Measurements from ENCODE around the gene MACROD1. TPM values are rescaled to one million over a fixed set of nuclear protein-coding genes. Genes with fewer than 3 reads are reported as not detected.

Gene MACROD1
- total RNA-seq, 1 experiment from 2014 or later: 36.9 TPM

- TF ChIP-seq E2F5 (CRISPR knock-in tag; IDR thresholded peaks at IDR 0.05) (no peak), ZNF121 (CRISPR knock-in tag; IDR thresholded peaks at IDR 0.05) (no peak), TP53 (CRISPR knock-in tag; IDR thresholded peaks at IDR 0.05) (no peak), ZSCAN18 (CRISPR knock-in tag; IDR thresholded peaks at IDR 0.05) (no peak), OVOL2 (CRISPR knock-in tag; IDR thresholded peaks at IDR 0.05; ENCODE audit: borderline replicate concordance) (no peak)
Measured at GRCh38 chr11:64013141-64013896, 152.6 kb downstream of the MACROD1 start (continued).

- peaks cover 15% of the 10 kb centered on the region for H3K4me1 Mint-ChIP-seq
- POLR2A ChIA-PET: no interaction called here
- ATAC-seq: no peak
- H3K36me3 Mint-ChIP-seq: peaks cover 8% of the 10 kb centered on the region
- H3K27me3 Mint-ChIP-seq (ENCODE audit: low read depth): peaks cover 93% of the 10 kb centered on the region
- no peak for DNase-seq (ENCODE audit: low spot score)
- no peak overlapping the region for H3K4me3 Mint-ChIP-seq
- peaks cover 14% of the 10 kb centered on the region for H3K9me3 Mint-ChIP-seq
- CTCF ChIA-PET: no interaction called here
- TF ChIP-seq GABPB1 (CRISPR knock-in tag; IDR thresholded peaks at IDR 0.05) (no peak), ZNF423 (CRISPR knock-in tag; IDR thresholded peaks at IDR 0.05) (no peak), NR1H2 (CRISPR knock-in tag; IDR thresholded peaks at IDR 0.05) (no peak), TEAD4 (CRISPR knock-in tag; IDR thresholded peaks at IDR 0.05) (no peak), AFF4 (CRISPR knock-in tag; IDR thresholded peaks at IDR 0.05; ENCODE audit: borderline replicate concordance) (no peak), ZNF317 (CRISPR knock-in tag; IDR thresholded peaks at IDR 0.05; ENCODE audit: borderline replicate concordance, low read depth) (no peak), NR2C2 (CRISPR knock-in tag; IDR thresholded peaks at IDR 0.05) (no peak), ZNF671 (CRISPR knock-in tag; IDR thresholded peaks at IDR 0.05) (no peak), GRHL2 (CRISPR knock-in tag; IDR thresholded peaks at IDR 0.05; ENCODE audit: insufficient replicate concordance, severe bottlenecking) (no peak)
- TF ChIP-seq, protein P1, sequence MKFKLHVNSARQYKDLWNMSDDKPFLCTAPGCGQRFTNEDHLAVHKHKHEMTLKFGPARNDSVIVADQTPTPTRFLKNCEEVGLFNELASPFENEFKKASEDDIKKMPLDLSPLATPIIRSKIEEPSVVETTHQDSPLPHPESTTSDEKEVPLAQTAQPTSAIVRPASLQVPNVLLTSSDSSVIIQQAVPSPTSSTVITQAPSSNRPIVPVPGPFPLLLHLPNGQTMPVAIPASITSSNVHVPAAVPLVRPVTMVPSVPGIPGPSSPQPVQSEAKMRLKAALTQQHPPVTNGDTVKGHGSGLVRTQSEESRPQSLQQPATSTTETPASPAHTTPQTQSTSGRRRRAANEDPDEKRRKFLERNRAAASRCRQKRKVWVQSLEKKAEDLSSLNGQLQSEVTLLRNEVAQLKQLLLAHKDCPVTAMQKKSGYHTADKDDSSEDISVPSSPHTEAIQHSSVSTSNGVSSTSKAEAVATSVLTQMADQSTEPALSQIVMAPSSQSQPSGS (CRISPR knock-in tag; IDR thresholded peaks at IDR 0.05; ENCODE audit: borderline replicate concordance, low read depth): no peak
- TF ChIP-seq, protein P2, sequence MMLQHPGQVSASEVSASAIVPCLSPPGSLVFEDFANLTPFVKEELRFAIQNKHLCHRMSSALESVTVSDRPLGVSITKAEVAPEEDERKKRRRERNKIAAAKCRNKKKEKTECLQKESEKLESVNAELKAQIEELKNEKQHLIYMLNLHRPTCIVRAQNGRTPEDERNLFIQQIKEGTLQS (CRISPR knock-in tag; conservative IDR thresholded peaks at IDR 0.05): no peak
- H3K27ac Mint-ChIP-seq: no peak overlapping the region
Measured at GRCh38 chr11:64011371-64011770, 154.5 kb downstream of the MACROD1 start.

All from WTC11 (cell line).